D341Med (cell line): ENCODE results near the gene DEPP1.

Source experiments
- DNase-seq: peaks from one replicate; pipeline ENCODE4 v3.0.0; 2012; ENCODE audit warnings: low spot score

Gene DEPP1

DNA sequence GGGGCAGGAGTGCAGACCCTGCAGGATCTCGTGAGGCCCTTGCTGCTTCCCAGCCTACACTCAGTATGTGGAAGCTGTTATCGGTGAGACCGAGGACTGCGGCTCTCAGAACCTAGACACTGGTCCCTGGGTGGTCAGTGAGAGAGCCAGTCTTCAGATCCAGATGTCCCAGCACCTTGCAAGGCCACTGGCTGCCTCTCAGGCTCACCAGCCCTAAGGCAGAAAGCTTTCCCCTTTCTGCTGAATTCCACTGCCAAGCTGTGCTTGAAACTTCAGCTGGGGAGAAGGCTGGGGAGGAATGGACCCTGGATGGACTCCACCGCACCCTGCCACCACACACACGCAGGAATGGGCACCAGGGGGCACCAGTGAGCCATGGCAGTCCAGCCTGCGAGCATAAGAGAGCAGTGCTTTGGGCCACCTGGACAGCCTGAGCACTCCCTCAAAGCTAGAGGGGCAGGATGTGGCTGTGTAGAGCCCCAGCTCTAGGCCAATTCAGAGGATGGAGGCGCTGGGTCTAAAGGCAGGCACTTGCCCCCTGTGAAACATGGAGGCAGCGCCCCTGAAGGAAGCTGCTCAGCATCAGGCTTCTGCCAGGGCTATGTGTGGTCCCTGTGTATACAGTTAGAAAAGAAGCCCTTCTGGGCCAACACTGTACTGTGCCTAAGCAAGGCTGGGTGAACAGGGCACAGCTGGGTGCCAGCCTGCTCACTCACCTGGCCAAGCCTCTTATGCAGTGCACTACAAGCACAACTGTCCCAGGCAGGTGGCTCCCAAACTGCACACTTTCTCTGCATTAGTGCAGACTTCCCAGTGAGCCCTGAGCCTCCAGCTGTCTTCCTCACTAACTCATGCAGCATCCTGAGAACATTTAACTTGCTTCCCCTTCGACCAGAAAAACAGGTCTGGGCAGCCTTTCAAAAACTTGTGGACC, 45.8 kb downstream of the DEPP1 start:
- peak; percentile 84 for DNase-seq

DNA sequence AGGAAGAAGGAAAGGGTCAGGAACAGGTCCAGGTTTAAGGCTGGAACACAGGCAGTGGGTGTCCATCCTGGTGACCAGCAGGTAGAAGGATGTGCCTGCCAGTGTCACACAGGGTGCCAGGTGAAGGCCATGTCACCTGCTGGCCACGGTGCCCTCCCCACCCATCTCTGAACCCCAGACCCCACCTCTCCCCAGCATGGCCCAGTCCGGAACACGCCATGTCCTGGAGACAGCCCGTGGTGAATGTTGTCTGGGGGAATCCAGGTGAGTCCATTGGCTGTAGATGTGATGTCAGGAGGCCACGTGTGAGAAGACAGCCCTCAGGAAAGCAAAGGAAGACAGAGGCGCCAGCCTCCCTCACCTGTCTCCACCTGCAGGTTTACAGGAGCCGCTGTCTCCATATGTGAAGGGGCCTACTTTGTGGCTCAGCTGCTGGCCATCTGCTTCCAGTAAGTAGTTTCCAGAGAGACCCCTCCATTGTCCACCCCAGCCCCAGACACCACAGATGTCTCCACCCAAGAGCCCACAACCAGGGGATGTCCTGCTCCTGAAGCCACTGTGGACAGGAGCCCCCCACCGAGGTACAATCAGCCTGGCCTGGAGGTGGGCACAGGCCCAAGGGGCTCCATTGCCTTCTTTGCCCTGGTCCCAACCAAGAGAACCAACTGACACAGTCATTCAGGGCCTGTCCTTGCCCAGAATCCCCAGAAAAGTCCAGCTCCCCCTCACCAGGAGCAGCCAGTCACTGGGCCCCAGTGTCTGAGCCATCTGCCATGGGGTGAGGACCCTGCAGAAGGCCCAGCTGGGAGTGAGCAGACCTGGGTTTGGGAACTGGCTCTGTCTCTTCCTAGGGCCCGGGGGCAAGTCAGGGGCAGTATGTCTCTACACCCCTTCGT, 46.7 kb downstream of the DEPP1 start:
- no peak for DNase-seq

DNA sequence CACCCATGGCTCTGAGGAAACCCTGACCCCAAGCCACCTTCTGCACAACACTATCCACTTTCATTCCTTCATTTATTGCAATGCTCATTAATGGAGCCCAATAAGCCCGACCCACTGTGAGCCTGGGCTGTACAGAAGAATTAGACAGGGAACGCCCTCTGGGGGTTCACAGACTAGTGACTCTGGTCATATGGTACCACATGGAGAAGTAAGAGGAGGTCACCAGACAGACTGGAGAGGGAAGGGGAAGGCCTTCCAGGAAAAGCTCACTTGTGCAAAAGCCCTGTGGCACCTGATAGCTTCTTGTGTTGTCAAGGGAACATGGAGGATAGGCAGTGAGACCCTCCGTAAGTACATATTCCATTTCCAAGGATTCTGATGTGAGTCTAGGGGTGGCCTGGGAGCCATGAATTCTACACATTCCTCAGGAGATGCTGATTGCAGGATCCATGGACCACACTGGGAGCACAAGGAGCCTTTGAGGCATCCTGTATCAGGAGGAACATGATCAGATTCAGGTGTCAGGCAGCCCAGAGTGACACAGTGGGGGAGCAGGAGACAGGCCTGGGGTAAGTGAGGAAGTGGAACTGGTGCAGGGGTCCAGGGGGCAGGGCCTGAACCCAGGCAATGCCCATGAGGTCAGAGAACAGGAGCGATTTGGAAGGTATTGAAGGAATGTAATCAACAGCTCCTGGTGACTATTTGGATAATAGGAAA, 47.5 kb downstream of the DEPP1 start:
- DNase-seq, result peak; percentile 8

- DNase-seq, result peak; percentile 18
These were observed 49.0 kb downstream of the DEPP1 start for GRCh38 chr10:44929356-44930255.

DNA sequence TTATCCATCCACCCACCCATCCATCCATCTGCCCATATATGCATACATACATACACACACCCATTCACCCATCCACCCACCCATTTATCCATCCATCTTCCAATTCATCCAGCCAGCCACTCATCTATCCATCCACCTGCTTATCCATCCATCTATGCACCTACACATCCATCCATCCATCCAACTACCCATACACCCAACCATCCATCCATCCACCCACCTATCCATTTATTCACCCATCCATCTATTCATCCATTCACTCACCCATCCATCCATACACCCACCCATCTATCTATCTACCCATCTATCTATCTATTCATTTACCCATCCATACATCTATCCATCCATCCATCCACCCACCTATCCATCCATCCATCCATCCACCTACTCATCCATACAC, 50.1 kb downstream of the DEPP1 start:
- DNase-seq, result no peak

GRCh38 chr10:44927352-44927751, 51.3 kb downstream of the DEPP1 start:
- DNase-seq, result no peak

- no peak for DNase-seq
These were observed 51.8 kb downstream of the DEPP1 start for GRCh38 chr10:44926751-44927351.
